ENCODE measurements around the gene ANO2. TPM values are rescaled to one million over a fixed set of nuclear protein-coding genes. Genes with fewer than 3 reads are reported as not detected.

Gene ANO2
- total and polyA plus RNA-seq, 2 experiments from 2014 or later, result 2.3 to 4.6 TPM

DNA sequence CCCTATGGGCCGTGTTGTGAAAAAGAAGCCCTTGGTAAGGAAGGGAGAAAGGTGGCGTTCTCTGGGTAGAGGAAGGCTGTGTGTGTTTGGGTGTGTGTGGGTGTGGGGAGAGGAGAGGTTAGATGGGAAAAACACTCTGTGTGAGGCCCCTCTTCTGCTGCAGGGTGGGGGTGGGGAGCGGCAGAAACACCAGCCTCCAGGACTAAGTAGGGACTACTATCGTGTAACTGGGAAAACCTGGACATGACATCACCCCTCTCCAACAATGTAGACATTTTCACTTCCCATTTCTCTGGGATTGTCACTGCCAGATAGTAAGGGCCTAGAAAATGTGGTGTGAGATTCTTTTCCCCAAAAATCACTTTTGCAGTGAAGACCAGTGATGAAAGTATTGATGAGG lies 308.2 kb downstream of the ANO2 start:
- TF ChIP-seq JUNB (IDR thresholded peaks at IDR 0.05; ENCODE audit: unreplicated experiment), result no peak
- TF ChIP-seq NANOG (IDR thresholded peaks at IDR 0.05; ENCODE audit: borderline replicate concordance), result no peak
- TF ChIP-seq REST (IDR thresholded peaks at IDR 0.05; ENCODE audit: unreplicated experiment), result no peak
- TF ChIP-seq EZH2phosphoT487 (IDR thresholded peaks at IDR 0.05; ENCODE audit: unreplicated experiment), result no peak
- TF ChIP-seq EZH2 (IDR thresholded peaks at IDR 0.05; ENCODE audit: low read depth, unreplicated experiment), result no peak
- no peak for TF ChIP-seq ZNF462 (CRISPR knock-in tag; IDR thresholded peaks at IDR 0.05)
- Mint-ChIP-seq H3K4me1 (peaks cover 14% of the 10 kb centered on the region), H3K4me3 (no peak overlapping the region), H3K9me3 (no peaks in the 10 kb centered on the region), H3K27me3 (ENCODE audit: insufficient read depth, low read depth, poor library complexity) (peaks cover 3% of the 10 kb centered on the region), H3K27ac (no peak overlapping the region), H3K36me3 (ENCODE audit: low read depth) (no peaks in the 10 kb centered on the region; the same call in 2 of the 3 replicates)
- no peak overlapping the region for H3K4me2 ChIP-seq
- H3F3A ChIP-seq (replicated peaks; ENCODE audit: low read depth), result no peaks in the 10 kb centered on the region
- no peak overlapping the region for H3K27ac ChIP-seq (ENCODE audit: low read depth)
- no peaks in the 10 kb centered on the region for H3K27me3 ChIP-seq (ENCODE audit: insufficient read depth)
- H3K9me2 ChIP-seq (ENCODE audit: insufficient read depth), result no peaks in the 10 kb centered on the region
- no peak overlapping the region for H3K4me3 ChIP-seq
- ATAC-seq (no peak), DNase-seq (ENCODE audit: low spot score) (no peak)
- no peaks in the 10 kb centered on the region for H3K36me3 ChIP-seq (ENCODE audit: insufficient read depth)
- H2AFZ ChIP-seq, result no peak overlapping the region
- H4K20me1 ChIP-seq (replicated peaks; ENCODE audit: insufficient read depth), result 0 out of 2 replicates have a peak, but pooled peaks cover 1% of the 10 kb centered on the region
- H3K79me2 ChIP-seq (replicated peaks; ENCODE audit: insufficient read depth), result no peaks in the 10 kb centered on the region
- H3K4me1 ChIP-seq (ENCODE audit: insufficient read depth), result no peaks in the 10 kb centered on the region

Measured in GM23338 (cell line).